Esophagus muscularis mucosa (tissue), 3 donors: ENCODE results near the gene PRSS3.

Source experiments
- CTCF ChIP-seq, 3 experiments: fragments of 200-600 bp in 2 of 3; fragments of 450-650 bp in 1 of 3; sonication (generic) in 2 of 3; IDR thresholded peaks; one replicate each; pipeline ENCODE4 v1.5.1; 2017 to 2019; ENCODE audit warnings: antibody characterized with exemption in 3 of 3, mild to moderate bottlenecking in 2 of 3, moderate library complexity in 1 of 3
- POLR2A ChIP-seq: fragments of 450-650 bp; IDR thresholded peaks from one replicate; pipeline ENCODE4 v1.6.1; 2017; ENCODE audit warnings: antibody characterized with exemption, moderate library complexity, mild to moderate bottlenecking, low read depth

- no peak for TF ChIP-seq CTCF (IDR thresholded peaks at IDR 0.05)
- no peak for TF ChIP-seq POLR2A
These were observed 5.5 kb downstream of the PRSS3 start for GRCh38 chr9:33800886-33801285.
